OCI-LY7 (cell line): ENCODE data around the gene FTO.

Experiments
- CTCF ChIP-seq: fragments of 200-600 bp; sonication (generic); conservative IDR thresholded peaks from 2 replicates; pipeline ENCODE4 v1.5.1; 2014; ENCODE audit warnings: mild to moderate bottlenecking, antibody characterized with exemption, low read length, moderate library complexity, mixed read lengths
- EZH2phosphoT487 ChIP-seq: fragments of 200-600 bp; sonication (generic); IDR thresholded peaks from 2 replicates; pipeline ENCODE4 v1.6.1; 2018; ENCODE audit warnings: low read depth, borderline replicate concordance, mild to moderate bottlenecking, mixed run types, antibody characterized with exemption, low read length, moderate library complexity, mixed read lengths

DNA sequence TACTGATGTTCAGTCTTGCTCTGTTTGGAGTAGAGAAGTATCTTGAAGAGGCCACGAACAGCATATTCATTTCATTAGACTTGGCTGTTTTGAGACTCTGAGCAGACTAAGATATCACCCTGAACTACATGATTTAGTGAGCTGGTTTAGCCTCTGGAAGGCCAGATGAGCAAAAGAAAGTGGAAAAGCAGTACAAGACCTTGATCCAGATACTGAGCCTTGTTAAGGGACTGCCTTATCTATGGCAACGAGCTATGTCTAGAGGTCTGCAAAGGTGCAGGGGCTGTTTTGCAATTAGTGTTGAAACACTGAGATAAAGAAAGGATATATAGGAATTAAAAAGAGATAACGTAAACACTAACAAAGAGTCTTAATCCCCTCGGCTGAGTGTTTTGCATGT lies 351.2 kb downstream of the FTO start:
- TF ChIP-seq CTCF (no peak), EZH2phosphoT487 (no peak)
